Liver (tissue), 3 donors: Measurements from ENCODE around the gene TRIM15.

Experiments used
- RAD21 ChIP-seq, 2 donors: IDR thresholded peaks; 2 replicates each; pipeline ENCODE4 v1.6.1; 2016; ENCODE audit warnings: antibody characterized with exemption in 2 of 2, mild to moderate bottlenecking in 2 of 2
- YY1 ChIP-seq: IDR thresholded peaks from 2 replicates; pipeline ENCODE4 v1.6.1; 2016; ENCODE audit warnings: antibody characterized with exemption, mild to moderate bottlenecking
- TF ChIP-seq, protein P1 (sequence below): fragments of 150-350 bp; IDR thresholded peaks from 2 replicates; pipeline ENCODE4 v1.5.1; 2017; ENCODE audit warnings: improper control_type of control experiment, low read depth, low read length; ENCODE audit not compliant: missing input control
- donor health status: healthy.
- donor health status: healthy.

- TF ChIP-seq, protein P1, sequence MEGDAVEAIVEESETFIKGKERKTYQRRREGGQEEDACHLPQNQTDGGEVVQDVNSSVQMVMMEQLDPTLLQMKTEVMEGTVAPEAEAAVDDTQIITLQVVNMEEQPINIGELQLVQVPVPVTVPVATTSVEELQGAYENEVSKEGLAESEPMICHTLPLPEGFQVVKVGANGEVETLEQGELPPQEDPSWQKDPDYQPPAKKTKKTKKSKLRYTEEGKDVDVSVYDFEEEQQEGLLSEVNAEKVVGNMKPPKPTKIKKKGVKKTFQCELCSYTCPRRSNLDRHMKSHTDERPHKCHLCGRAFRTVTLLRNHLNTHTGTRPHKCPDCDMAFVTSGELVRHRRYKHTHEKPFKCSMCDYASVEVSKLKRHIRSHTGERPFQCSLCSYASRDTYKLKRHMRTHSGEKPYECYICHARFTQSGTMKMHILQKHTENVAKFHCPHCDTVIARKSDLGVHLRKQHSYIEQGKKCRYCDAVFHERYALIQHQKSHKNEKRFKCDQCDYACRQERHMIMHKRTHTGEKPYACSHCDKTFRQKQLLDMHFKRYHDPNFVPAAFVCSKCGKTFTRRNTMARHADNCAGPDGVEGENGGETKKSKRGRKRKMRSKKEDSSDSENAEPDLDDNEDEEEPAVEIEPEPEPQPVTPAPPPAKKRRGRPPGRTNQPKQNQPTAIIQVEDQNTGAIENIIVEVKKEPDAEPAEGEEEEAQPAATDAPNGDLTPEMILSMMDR = no peak
- no peak for TF ChIP-seq RAD21 (IDR thresholded peaks at IDR 0.05)
- TF ChIP-seq YY1 = no peak
Observed at GRCh38 chr6:30216096-30216495, 52.8 kb downstream of the TRIM15 start.
